ENCODE measurements around the gene CD52.
"Not testable (repeated sequence)": the region's sequence is repeated elsewhere in the genome, so short reads cannot be mapped to it uniquely, and the experiment has no call there.

Gene CD52

GRCh38 chr1:26284597-26285347 lies 33.0 kb upstream of the CD52 start:
- DNase-seq (ENCODE audit: low spot score), result peak; percentile 96

- peak; percentile 77 for DNase-seq (ENCODE audit: low spot score)
Observed at GRCh38 chr1:26285366-26286063, 32.2 kb upstream of the CD52 start.

GRCh38 chr1:26286064-26286416 lies 31.7 kb upstream of the CD52 start:
- no peak for DNase-seq (ENCODE audit: low spot score)

GRCh38 chr1:26287033-26287711 lies 30.6 kb upstream of the CD52 start:
- DNase-seq (ENCODE audit: low spot score), result peak; percentile 30

GRCh38 chr1:26287811-26288210 lies 29.9 kb upstream of the CD52 start:
- DNase-seq (ENCODE audit: low spot score), result no peak

- DNase-seq (ENCODE audit: low spot score), result peak; percentile 93
Observed at GRCh38 chr1:26288311-26288941, 29.3 kb upstream of the CD52 start.

- DNase-seq (ENCODE audit: low spot score), result no peak
Observed at GRCh38 chr1:26289158-26290059, 28.3 kb upstream of the CD52 start.

GRCh38 chr1:26290122-26290881 lies 27.5 kb upstream of the CD52 start:
- DNase-seq (ENCODE audit: low spot score), result no peak

GRCh38 chr1:26290882-26291261 lies 26.9 kb upstream of the CD52 start:
- DNase-seq (ENCODE audit: low spot score), result no peak

GRCh38 chr1:26291433-26291832 lies 26.3 kb upstream of the CD52 start:
- DNase-seq (ENCODE audit: low spot score), result no peak

- no peak for DNase-seq (ENCODE audit: low spot score)
Observed at GRCh38 chr1:26291939-26292338, 25.8 kb upstream of the CD52 start.

- not testable (repeated sequence) for DNase-seq (ENCODE audit: low spot score)
Observed at GRCh38 chr1:26292735-26293134, 25.0 kb upstream of the CD52 start.

GRCh38 chr1:26293911-26294463 lies 23.8 kb upstream of the CD52 start:
- DNase-seq (ENCODE audit: low spot score), result no peak

GRCh38 chr1:26295194-26296138 lies 22.3 kb upstream of the CD52 start:
- DNase-seq (ENCODE audit: low spot score), result no peak

- no peak for DNase-seq (ENCODE audit: low spot score)
Observed at GRCh38 chr1:26296340-26297056, 21.3 kb upstream of the CD52 start.

GRCh38 chr1:26297057-26297790 lies 20.5 kb upstream of the CD52 start:
- DNase-seq (ENCODE audit: low spot score), result no peak

GRCh38 chr1:26297791-26298124 lies 20.0 kb upstream of the CD52 start:
- no peak for DNase-seq (ENCODE audit: low spot score)

All from hematopoietic multipotent progenitor cell treated with erythropoietin and hydrocortisone succinate and interleukin-3 and kit ligand, for 17 days (in vitro differentiated cells).